Nephron (organoid): ENCODE results near the gene OVCH1.

Experiments
- H3K27ac Mint-ChIP-seq, 3 experiments: 2 replicates each; pipeline ENCODE4 v1.8.0; 2020; ENCODE audit warnings: mixed read lengths in 3 of 3, mild to moderate bottlenecking in 2 of 3, moderate library complexity in 1 of 3
- H3K27me3 Mint-ChIP-seq: 2 replicates; pipeline ENCODE4 v1.8.0; 2021; ENCODE audit warnings: low read depth, mild to moderate bottlenecking, moderate library complexity, mixed read lengths
- H3K36me3 Mint-ChIP-seq: 2 replicates; pipeline ENCODE4 v1.8.0; 2020; ENCODE audit warnings: low read depth, mixed read lengths
- H3K4me1 Mint-ChIP-seq: 2 replicates; pipeline ENCODE4 v1.8.0; 2020; ENCODE audit warnings: mixed read lengths
- H3K4me3 Mint-ChIP-seq, 3 experiments: 2 replicates each; pipeline ENCODE4 v1.8.0; 2020; ENCODE audit warnings: mild to moderate bottlenecking in 3 of 3, mixed read lengths in 3 of 3, moderate library complexity in 2 of 3
- H3K9me3 Mint-ChIP-seq: 2 replicates; pipeline ENCODE4 v1.8.0; 2020; ENCODE audit warnings: mixed read lengths
- TF ChIP-seq, protein P1 (sequence below), 3 experiments: fragments of 200-600 bp; sonication (generic); IDR thresholded peaks; one replicate each; pipeline ENCODE4 v1.5.0; 2021; ENCODE audit warnings: antibody characterized with exemption in 3 of 3; ENCODE audit not compliant: unreplicated experiment in 3 of 3

The OVCH1 gene

DNA sequence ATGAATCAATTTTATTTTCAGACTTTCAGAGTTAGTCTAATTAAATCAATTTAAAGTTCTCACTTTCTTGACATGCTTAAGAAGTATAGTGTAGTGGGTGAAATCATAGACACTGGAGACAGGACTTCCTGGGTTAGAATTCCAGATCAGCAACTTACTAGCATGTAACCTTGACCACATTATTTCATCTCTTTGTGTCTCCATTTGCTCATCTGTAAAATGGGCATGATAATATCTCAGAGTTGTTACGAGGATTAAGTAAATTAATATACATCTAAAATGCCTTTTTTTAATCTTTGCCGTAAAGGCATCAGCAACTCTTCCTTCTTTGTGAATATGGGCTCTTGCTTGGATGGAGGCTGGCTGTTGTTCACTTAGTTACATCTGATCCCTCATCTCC, 115.2 kb downstream of the OVCH1 start:
- H3K9me3 Mint-ChIP-seq, result no peaks in the 10 kb centered on the region
- peaks cover 8% of the 10 kb centered on the region for H3K27me3 Mint-ChIP-seq
- H3K27ac Mint-ChIP-seq, result no peak overlapping the region
- H3K4me1 Mint-ChIP-seq, result peaks cover 25% of the 10 kb centered on the region
- peak overlapping the region; percentile 65 to 97 (median 94) for H3K4me3 Mint-ChIP-seq
- H3K36me3 Mint-ChIP-seq, result peaks cover 15% of the 10 kb centered on the region
- TF ChIP-seq, protein P1, sequence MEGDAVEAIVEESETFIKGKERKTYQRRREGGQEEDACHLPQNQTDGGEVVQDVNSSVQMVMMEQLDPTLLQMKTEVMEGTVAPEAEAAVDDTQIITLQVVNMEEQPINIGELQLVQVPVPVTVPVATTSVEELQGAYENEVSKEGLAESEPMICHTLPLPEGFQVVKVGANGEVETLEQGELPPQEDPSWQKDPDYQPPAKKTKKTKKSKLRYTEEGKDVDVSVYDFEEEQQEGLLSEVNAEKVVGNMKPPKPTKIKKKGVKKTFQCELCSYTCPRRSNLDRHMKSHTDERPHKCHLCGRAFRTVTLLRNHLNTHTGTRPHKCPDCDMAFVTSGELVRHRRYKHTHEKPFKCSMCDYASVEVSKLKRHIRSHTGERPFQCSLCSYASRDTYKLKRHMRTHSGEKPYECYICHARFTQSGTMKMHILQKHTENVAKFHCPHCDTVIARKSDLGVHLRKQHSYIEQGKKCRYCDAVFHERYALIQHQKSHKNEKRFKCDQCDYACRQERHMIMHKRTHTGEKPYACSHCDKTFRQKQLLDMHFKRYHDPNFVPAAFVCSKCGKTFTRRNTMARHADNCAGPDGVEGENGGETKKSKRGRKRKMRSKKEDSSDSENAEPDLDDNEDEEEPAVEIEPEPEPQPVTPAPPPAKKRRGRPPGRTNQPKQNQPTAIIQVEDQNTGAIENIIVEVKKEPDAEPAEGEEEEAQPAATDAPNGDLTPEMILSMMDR (IDR thresholded peaks at IDR 0.05; ENCODE audit: unreplicated experiment in 3 of 3), result no peak

DNA sequence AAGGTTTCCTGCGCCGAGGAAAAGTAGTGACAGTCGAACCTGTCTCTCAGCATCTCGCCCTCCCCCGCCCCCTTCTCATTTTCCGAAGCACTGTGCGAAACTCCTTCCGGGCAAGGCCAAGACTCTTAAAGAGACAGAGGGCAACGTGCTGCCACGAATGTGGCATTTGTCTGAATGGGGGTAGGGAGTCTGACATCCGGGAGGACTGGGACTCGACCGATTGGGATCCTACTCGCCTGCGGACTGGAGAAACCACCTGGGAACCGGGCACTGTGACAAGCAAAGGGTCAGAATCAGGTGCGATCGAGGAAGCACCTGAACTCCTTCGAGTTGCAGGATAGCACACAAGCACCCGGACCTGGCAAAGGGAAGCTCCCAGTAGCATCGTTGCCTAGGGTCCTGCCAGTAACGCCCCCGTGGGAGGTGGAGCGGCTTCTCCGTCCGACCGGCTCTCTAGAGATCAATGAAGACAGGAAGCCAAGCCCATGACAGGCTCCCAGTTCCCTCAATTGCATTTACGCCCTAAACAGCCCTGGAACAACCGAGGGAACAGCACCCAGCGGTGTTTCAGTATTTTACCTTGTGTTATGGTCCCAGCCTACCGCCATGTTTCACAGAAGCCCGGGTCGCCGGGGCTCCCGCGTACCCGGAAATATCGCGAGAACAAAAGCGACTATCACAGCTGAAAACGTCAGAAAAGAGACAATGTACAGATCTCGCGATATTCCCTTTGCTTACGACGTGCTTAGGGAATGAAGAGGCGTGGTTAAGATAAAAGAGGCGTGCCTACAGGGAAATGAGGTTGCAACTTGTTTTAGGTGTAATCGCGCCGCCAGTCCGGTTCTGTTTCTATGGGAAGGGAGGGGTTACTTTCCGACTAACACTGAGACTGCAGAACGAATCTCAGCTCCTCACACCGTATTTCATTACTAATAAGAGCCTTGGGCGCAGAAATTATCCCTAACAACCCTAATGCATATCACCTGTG, 116.7 kb downstream of the OVCH1 start, which contains the start of gene ERGIC2:
Gene ERGIC2 (minus strand): TSS at position 637 of the 988 bp plus-strand sequence. CDS start 9,539 bp downstream, outside the sequence.
- H3K9me3 Mint-ChIP-seq, result no peaks in the 10 kb centered on the region
- peaks cover 8% of the 10 kb centered on the region for H3K27me3 Mint-ChIP-seq
- H3K4me1 Mint-ChIP-seq, result peaks cover 25% of the 10 kb centered on the region
- peak within 1 kb of the TSS; percentile 94 to 97 (median 96) for H3K4me3 Mint-ChIP-seq
- H3K27ac Mint-ChIP-seq, result peak within 1 kb of the TSS; percentile 90 to 97 (median 94)
- H3K36me3 Mint-ChIP-seq, result peaks cover 28% of the 10 kb centered on the region
- TF ChIP-seq, protein P1 (IDR thresholded peaks at IDR 0.05; ENCODE audit: unreplicated experiment in 3 of 3), result no peak
